ENCODE data around the gene OGFOD3.
"Not testable (repeated sequence)": the region's sequence is repeated elsewhere in the genome, so short reads cannot be mapped to it uniquely, and the experiment has no call there.

Gene OGFOD3

GRCh38 chr17:82349287-82349701, 69.1 kb downstream of the OGFOD3 start:
- no peak for DNase-seq

GRCh38 chr17:82348866-82349265, 69.5 kb downstream of the OGFOD3 start:
- DNase-seq, result no peak

GRCh38 chr17:82348434-82348833, 70.0 kb downstream of the OGFOD3 start:
- no peak for DNase-seq

GRCh38 chr17:82347994-82348393, 70.4 kb downstream of the OGFOD3 start:
- not testable (repeated sequence) for DNase-seq

- no peak for DNase-seq
These were observed 71.8 kb downstream of the OGFOD3 start for GRCh38 chr17:82346342-82347300.

GRCh38 chr17:82345151-82345976, 73.0 kb downstream of the OGFOD3 start:
- DNase-seq, result no peak

- no peak for DNase-seq
These were observed 74.0 kb downstream of the OGFOD3 start for GRCh38 chr17:82344175-82344907.

- no peak for DNase-seq
These were observed 74.8 kb downstream of the OGFOD3 start for GRCh38 chr17:82343560-82343959.

- DNase-seq, result no peak
These were observed 75.9 kb downstream of the OGFOD3 start for GRCh38 chr17:82342361-82343079.

- no peak for DNase-seq
These were observed 78.5 kb downstream of the OGFOD3 start for GRCh38 chr17:82339634-82340580.
